MG63 (cell line): Measurements from ENCODE around the gene PRPS1. TPM values are rescaled to one million over a fixed set of nuclear protein-coding genes. Genes with fewer than 3 reads are reported as not detected.
"Not testable (repeated sequence)": the region's sequence is repeated elsewhere in the genome, so short reads cannot be mapped to it uniquely, and the experiment has no call there.

Source experiments
- DNase-seq: peaks from one replicate; pipeline ENCODE4 v3.0.0-alpha.2; 2020
- H3K27me3 ChIP-seq: fragments of 250-450 bp; sonication (Bioruptor Pico); 2 replicates; pipeline ENCODE4 v1.5.1; 2020; ENCODE audit warnings: mild to moderate bottlenecking, moderate library complexity
- H3K36me3 ChIP-seq: fragments of 250-450 bp; sonication (Bioruptor Pico); 2 replicates; pipeline ENCODE4 v1.5.1; 2020; ENCODE audit warnings: mild to moderate bottlenecking, moderate library complexity
- H3K4me3 ChIP-seq: fragments of 250-450 bp; sonication (Bioruptor Pico); 2 replicates; pipeline ENCODE4 v1.5.1; 2020; ENCODE audit warnings: mild to moderate bottlenecking, moderate library complexity
- H3K9me3 ChIP-seq: fragments of 250-450 bp; sonication (Bioruptor Pico); 2 replicates; pipeline ENCODE4 v1.5.1; 2020; ENCODE audit warnings: mild to moderate bottlenecking, moderate library complexity
- total RNA-seq: library from RNA; depleted of rRNA; stranded (reverse); fragments of >200 nt; shearing (Covaris generic); gene quantifications from 2 replicates; pipeline ENCODE4 v1.2.3, GENCODE V29; 2014; ENCODE audit warnings: low replicate concordance; rRNA removed

The PRPS1 gene
- total RNA-seq: 190 and 311 TPM in 2 replicates

GRCh38 chrX:107627838-107628661 is at the start of gene PRPS1:
TSS of gene PRPS1 (plus strand) at chrX:107628510. CDS start at chrX:107628629, 119 bp downstream.
- no peaks in the 10 kb centered on the region for H3K9me3 ChIP-seq
- peak; percentile 94 for DNase-seq
- H3K27me3 ChIP-seq: no peaks in the 10 kb centered on the region
- H3K36me3 ChIP-seq: peaks cover 2% of the 10 kb centered on the region; the same call in 1 of the 2 replicates
- peak within 1 kb of the TSS; percentile 83 for H3K4me3 ChIP-seq

- Histone ChIP-seq H3K27me3 (no peaks in the 10 kb centered on the region), H3K4me3 (no peak overlapping the region), H3K36me3 (no peaks in the 10 kb centered on the region), H3K9me3 (no peaks in the 10 kb centered on the region)
- DNase-seq: peak; percentile 7
Measured at GRCh38 chrX:107579956-107580355, 48.4 kb upstream of the PRPS1 start.

- H3K4me3 ChIP-seq: no peak overlapping the region
- no peak for DNase-seq
- no peaks in the 10 kb centered on the region for H3K36me3 ChIP-seq
- no peaks in the 10 kb centered on the region for H3K27me3 ChIP-seq
- no peaks in the 10 kb centered on the region for H3K9me3 ChIP-seq
Measured at GRCh38 chrX:107581923-107582322, 46.4 kb upstream of the PRPS1 start.

GRCh38 chrX:107589243-107589642 is 39.1 kb upstream of the PRPS1 start:
- Histone ChIP-seq H3K36me3 (no peaks in the 10 kb centered on the region), H3K9me3 (no peaks in the 10 kb centered on the region), H3K27me3 (no peaks in the 10 kb centered on the region), H3K4me3 (no peak overlapping the region)
- DNase-seq: no peak

GRCh38 chrX:107596651-107597050 is 31.7 kb upstream of the PRPS1 start:
- no peaks in the 10 kb centered on the region for H3K36me3 ChIP-seq
- no peak overlapping the region for H3K4me3 ChIP-seq
- no peaks in the 10 kb centered on the region for H3K27me3 ChIP-seq
- no peak for DNase-seq
- no peaks in the 10 kb centered on the region for H3K9me3 ChIP-seq

- no peak for DNase-seq
- Histone ChIP-seq H3K27me3 (no peaks in the 10 kb centered on the region), H3K4me3 (no peak overlapping the region)
Measured at GRCh38 chrX:107597264-107597663, 31.0 kb upstream of the PRPS1 start.

GRCh38 chrX:107597791-107598190 is 30.5 kb upstream of the PRPS1 start:
- no peaks in the 10 kb centered on the region for H3K9me3 ChIP-seq
- DNase-seq: no peak
- no peak overlapping the region for H3K4me3 ChIP-seq
- no peaks in the 10 kb centered on the region for H3K36me3 ChIP-seq
- no peaks in the 10 kb centered on the region for H3K27me3 ChIP-seq

More at GRCh38 chrX:107597264-107597663, 31.0 kb upstream of the PRPS1 start:
- no peaks in the 10 kb centered on the region for H3K36me3 ChIP-seq
- no peaks in the 10 kb centered on the region for H3K9me3 ChIP-seq

GRCh38 chrX:107599450-107599861 is 28.9 kb upstream of the PRPS1 start:
- Histone ChIP-seq H3K36me3 (no peaks in the 10 kb centered on the region), H3K9me3 (no peaks in the 10 kb centered on the region), H3K4me3 (no peak overlapping the region), H3K27me3 (no peaks in the 10 kb centered on the region)
- no peak for DNase-seq

GRCh38 chrX:107600366-107600765 is 27.9 kb upstream of the PRPS1 start:
- no peak overlapping the region for H3K4me3 ChIP-seq

GRCh38 chrX:107601326-107601725 is 27.0 kb upstream of the PRPS1 start:
- Histone ChIP-seq H3K9me3 (no peaks in the 10 kb centered on the region), H3K4me3 (no peak overlapping the region), H3K27me3 (no peaks in the 10 kb centered on the region), H3K36me3 (no peaks in the 10 kb centered on the region)
- no peak for DNase-seq

More at GRCh38 chrX:107600366-107600765, 27.9 kb upstream of the PRPS1 start:
- Histone ChIP-seq H3K9me3 (no peaks in the 10 kb centered on the region), H3K36me3 (no peaks in the 10 kb centered on the region), H3K27me3 (no peaks in the 10 kb centered on the region)
- no peak for DNase-seq

GRCh38 chrX:107601759-107602158 is 26.6 kb upstream of the PRPS1 start:
- Histone ChIP-seq H3K36me3 (no peaks in the 10 kb centered on the region), H3K9me3 (no peaks in the 10 kb centered on the region), H3K27me3 (no peaks in the 10 kb centered on the region), H3K4me3 (no peak overlapping the region)
- DNase-seq: no peak

- Histone ChIP-seq H3K36me3 (no peaks in the 10 kb centered on the region), H3K27me3 (no peaks in the 10 kb centered on the region), H3K4me3 (no peak overlapping the region), H3K9me3 (no peaks in the 10 kb centered on the region)
- no peak for DNase-seq
Measured at GRCh38 chrX:107602694-107603239, 25.5 kb upstream of the PRPS1 start.

GRCh38 chrX:107603429-107604159 is 24.7 kb upstream of the PRPS1 start:
- no peak overlapping the region for H3K4me3 ChIP-seq
- H3K27me3 ChIP-seq: no peaks in the 10 kb centered on the region
- DNase-seq: no peak
- H3K36me3 ChIP-seq: no peaks in the 10 kb centered on the region
- H3K9me3 ChIP-seq: no peaks in the 10 kb centered on the region

GRCh38 chrX:107609061-107609460 is 19.2 kb upstream of the PRPS1 start:
- not testable (repeated sequence) for DNase-seq, H3K36me3 ChIP-seq

GRCh38 chrX:107610667-107611066 is 17.6 kb upstream of the PRPS1 start:
- no peaks in the 10 kb centered on the region for H3K27me3 ChIP-seq
- H3K9me3 ChIP-seq: no peaks in the 10 kb centered on the region
- no peak for DNase-seq
- no peaks in the 10 kb centered on the region for H3K36me3 ChIP-seq
- no peak overlapping the region for H3K4me3 ChIP-seq

More at GRCh38 chrX:107609061-107609460, 19.2 kb upstream of the PRPS1 start:
- H3K4me3 ChIP-seq, H3K9me3 ChIP-seq, H3K27me3 ChIP-seq: not testable (repeated sequence)

GRCh38 chrX:107619885-107620322 is 8.4 kb upstream of the PRPS1 start:
- Histone ChIP-seq H3K9me3 (no peaks in the 10 kb centered on the region), H3K27me3 (no peaks in the 10 kb centered on the region), H3K4me3 (no peak overlapping the region), H3K36me3 (no peaks in the 10 kb centered on the region)
- no peak for DNase-seq

- Histone ChIP-seq H3K36me3 (no peaks in the 10 kb centered on the region), H3K9me3 (no peaks in the 10 kb centered on the region), H3K27me3 (no peaks in the 10 kb centered on the region), H3K4me3 (no peak overlapping the region)
- DNase-seq: no peak
Measured at GRCh38 chrX:107624893-107625292, 3.4 kb upstream of the PRPS1 start.
